Ureter (tissue), 1 donor: ENCODE measurements around the gene MAP3K12. TPM values are rescaled to one million over a fixed set of nuclear protein-coding genes. Genes with fewer than 3 reads are reported as not detected.
"Not testable (repeated sequence)": the region's sequence is repeated elsewhere in the genome, so short reads cannot be mapped to it uniquely, and the experiment has no call there.

Experiments used
- DNase-seq: peaks from one replicate; pipeline ENCODE4 v3.0.0-alpha.2; 2020; ENCODE audit warnings: low spot score
- total RNA-seq: library from RNA; stranded (reverse); gene quantifications from one replicate; pipeline ENCODE4 v1.2.4, GENCODE V29; 2023
- donor health status: DM: yes; HTN: yes; CAD: no.

MAP3K12 gene
- total RNA-seq, 1 donor from 2014 or later, result 19.9 TPM

DNA sequence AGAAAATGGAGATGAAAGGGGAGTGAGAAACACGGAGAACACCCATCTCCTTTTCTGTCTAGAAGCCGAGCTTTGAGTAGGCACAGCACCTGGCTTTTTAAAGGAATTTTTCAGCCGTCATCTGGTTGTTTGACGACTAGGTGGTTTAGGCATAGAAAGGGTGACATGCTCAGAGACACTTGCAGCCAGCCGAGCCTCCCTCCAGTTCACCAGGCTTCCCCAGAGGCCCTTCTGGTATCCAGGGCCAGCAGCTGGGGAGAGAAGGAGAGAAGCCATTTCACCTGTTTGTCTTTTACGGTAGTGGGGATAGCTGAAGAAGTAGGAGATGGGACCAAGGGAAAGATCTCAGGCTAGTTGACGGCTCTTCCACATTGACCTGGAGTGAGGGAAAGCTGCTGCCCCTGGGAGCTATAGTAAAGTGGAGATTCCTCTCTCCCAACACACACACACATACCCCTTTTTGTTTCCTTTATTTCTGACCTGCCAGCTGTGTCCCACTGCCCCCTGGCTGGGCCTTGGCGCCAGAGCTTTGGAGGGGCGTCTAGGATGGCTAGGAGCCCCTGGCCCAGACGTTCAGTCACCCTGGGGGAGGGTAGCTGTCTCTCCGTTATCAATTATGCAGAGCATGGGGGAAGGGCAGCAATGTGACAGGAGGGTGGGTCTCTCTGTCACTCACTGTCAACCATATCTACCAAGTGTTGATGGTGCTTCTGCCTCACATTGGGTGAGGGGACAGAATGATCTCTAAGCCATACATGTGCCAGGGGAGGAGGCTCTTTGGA is 5.5 kb downstream of the MAP3K12 start:
- DNase-seq, result no peak

DNA sequence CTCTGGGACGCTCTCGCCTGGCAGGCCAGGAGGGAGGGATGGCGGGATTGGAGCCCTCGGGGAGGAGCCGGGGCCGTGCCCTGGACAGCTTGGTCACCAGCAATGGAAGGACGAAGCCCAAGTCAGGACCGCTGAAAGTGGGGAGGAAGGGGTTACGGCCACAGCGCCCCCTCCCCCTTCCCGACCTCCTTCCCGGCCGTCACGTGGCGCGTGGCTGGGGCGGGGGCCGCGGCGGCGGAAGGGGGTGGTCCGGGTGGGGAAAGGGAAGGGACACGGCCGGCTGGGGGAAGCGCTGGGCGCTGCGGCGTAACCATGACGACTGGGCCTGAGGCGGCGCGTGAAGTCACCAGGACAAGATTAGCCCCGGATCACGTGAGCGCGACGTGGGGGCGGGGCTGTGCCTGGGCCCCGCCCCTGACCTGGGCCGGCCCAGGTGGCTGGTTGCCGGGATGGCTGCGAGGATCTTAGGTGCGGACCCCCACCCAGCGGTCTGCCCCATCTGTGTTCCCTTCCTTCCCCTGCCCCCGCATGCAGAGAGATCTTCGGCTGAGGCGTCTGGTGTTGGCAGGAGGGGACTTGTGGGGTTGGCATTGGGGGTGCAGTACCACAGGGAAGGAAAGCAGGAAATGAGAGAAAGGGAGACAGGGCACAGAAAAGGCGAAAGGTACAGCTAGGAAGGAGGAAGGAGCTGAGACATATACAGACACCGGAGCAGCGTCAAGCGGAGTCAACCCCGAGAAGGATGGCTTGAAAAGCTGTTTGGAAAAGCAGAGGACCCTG is 6.2 kb downstream of the MAP3K12 start:
- peak; percentile 95 for DNase-seq

DNA sequence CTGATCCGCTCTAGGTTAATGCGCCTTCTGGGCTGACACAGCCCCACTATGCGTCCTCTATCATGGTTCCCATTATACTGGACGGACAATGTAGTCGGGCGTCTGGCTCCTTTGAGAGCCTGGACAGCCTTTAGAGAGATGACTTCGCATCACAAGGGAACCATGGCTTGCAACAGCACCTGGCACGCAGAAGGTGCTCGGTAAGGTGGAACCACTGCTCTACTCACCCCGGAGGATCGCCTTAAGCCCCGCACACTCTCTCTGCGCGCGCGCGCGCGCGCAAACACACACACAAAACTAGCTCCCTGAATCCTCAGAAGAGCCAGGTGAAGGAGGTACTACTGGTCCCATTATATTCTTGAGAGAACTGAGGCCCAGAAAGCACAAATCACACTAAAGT is 7.1 kb downstream of the MAP3K12 start:
- DNase-seq, result no peak

- DNase-seq, result no peak
Measured at GRCh38 chr12:53489242-53489864, 9.9 kb downstream of the MAP3K12 start.

GRCh38 chr12:53486736-53487487 is 12.3 kb downstream of the MAP3K12 start:
- no peak for DNase-seq

DNA sequence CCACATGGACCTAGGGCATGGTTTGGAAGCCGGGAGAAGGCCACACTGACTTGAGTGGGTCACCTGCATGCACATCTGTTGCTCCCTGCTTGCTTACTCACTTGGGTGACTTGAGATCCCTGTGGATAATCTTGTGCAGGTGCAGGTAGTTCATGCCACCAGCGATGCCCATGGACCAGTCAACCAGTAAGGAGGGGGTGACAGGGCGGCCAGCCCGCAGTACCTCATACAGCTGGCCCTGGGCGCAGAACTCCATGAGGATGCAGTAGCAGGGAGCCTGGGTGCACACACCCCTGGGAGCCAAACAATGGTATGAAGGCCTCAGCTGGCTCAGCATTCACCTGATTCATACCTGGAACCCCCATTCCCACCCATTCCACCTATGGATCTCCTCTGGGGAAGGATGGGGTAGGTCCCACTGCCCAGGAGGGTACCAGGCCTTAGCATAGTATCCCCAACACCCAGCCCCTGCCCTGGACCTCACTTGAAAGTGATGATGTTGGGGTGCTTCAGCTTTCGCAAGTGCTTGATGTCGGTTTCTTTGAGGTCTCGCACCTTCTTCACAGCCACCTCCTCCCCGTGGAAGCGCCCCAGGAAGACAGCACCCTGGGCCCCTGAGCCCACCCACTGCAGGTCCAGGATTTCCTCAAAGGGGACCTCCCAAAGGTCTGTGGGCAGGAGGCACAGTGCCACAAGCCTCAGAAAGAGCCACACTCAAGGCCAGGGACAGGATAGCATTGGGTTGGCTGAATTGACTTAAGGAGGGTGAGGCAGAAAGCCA is 13.1 kb downstream of the MAP3K12 start:
- DNase-seq, result no peak

DNA sequence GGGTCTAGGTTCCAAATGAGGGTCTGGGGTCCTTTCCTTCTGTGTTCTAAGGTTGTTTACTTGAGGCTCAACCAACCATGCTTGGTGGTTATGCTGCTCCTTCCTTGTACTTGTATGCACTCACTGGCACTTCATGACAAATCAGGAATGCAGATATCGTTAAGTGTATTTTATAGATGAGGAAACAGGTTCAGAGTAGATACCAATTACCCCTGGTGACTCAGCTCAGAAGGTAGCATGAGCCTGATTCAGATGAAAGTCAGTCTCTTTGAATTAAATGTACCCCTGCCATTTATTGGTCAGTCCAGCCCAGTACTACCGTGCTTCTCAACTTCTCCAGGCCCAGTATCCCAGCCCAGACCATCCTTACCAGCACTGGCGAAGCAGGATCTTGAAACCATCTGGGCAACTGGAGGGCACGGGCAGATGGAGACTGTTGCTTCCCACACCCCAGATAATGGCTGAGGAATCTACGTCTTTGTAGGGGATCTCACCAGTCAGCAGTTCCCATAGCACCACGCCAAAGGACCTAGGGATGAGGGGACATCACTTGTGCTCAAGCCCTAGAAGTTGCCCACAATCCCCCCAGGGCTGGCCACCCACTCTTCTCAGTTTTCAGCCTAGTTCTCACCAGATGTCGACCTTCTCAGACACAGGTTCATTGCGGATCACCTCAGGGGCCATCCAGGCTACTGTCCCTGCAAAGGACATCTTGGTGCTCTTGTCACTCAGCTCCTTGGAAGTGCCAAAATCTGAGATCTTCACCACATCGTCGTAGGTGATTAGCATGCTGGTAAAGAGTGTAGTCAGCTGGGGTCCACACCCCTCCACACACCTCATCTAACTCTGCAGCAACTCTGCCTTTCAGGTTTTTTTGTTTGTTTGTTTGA is 14.3 kb downstream of the MAP3K12 start:
- no peak for DNase-seq

DNA sequence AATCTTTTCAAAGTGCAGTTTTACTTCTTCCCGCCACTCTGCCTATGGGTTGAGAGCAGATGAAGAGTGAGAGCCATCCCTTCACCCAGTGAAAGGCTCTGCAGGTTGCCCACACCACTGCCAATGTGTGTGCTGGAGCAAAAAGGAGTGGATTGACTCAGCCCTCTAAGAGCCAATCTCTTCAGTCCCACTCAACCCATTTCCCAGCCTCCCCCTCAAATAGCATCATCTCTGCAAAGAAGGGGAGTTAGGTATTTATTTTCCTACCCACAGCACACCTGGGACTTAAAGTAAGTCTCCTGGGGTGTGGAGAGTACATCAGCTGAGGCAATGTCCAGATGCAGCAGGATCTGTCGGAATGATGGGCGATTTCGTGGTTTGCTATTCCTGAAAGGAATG is 15.3 kb downstream of the MAP3K12 start:
- DNase-seq, result no peak

GRCh38 chr12:53483225-53483978 is 15.9 kb downstream of the MAP3K12 start:
- DNase-seq, result no peak

- no peak for DNase-seq
Measured at GRCh38 chr12:53482626-53483168, 16.6 kb downstream of the MAP3K12 start.

- no peak for DNase-seq
Measured at GRCh38 chr12:53481939-53482586, 17.2 kb downstream of the MAP3K12 start.

DNA sequence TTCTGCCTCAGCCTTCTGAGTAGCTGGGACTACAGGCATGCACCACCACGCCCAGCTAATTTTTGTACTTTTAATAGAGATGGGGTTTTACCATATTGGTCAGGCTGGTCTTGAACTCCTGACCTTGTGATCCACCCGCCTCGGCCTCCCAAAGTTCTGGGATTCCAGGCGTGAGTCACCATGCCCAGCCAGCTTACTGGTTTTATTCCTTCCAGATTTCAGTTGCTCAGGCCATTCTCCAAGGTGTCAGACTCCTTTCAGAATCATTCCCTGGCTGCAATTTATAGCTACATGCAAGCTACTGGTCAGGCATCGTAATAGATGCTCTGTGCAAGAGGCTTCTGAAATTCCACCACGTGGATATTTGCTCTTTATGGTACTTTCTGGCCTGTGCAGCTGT is 17.8 kb downstream of the MAP3K12 start:
- DNase-seq, result not testable (repeated sequence)

- no peak for DNase-seq
Measured at GRCh38 chr12:53480491-53481442, 18.5 kb downstream of the MAP3K12 start.

- no peak for DNase-seq
Measured at GRCh38 chr12:53479331-53479730, 19.9 kb downstream of the MAP3K12 start.

DNA sequence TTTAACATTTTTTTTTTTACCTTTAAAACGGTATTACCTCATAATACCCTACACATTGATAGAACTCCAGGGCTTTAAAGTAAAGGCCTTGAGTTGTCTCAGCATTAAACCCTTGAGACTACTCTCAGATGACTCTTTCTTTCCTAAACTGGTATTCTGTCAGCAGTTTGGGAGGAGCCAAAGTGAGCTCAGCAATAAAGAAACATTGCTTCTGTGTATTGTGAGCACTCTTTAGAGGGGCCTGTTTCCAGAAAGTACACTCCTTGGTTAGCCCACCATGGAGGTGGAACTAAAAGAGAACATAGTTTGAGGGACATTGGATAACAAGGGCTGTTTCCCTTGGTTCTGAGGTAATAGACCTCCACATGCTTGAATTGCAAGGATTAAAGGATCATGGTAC is 20.4 kb downstream of the MAP3K12 start:
- DNase-seq, result no peak

DNA sequence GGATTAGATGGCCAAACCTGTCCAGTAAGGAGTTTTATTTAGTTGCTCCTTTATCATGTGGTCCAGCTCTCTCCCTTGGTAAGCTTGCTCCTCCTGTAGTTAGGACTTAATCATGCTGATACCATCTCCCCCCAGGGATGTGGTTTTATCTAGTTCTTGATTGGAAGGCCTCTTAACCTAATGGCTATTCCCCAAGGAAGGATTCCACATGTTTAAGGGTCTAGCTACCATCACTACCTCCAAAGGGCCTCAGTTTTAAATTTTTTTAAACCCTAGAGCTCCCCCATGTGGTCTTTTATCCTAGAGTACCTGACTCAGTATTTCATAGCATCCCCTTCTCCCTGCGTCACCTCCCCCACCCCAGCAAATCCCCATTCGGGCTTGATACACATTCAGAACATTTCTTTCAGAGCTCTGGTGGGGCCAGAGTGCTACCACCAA is 22.5 kb downstream of the MAP3K12 start:
- no peak for DNase-seq

DNA sequence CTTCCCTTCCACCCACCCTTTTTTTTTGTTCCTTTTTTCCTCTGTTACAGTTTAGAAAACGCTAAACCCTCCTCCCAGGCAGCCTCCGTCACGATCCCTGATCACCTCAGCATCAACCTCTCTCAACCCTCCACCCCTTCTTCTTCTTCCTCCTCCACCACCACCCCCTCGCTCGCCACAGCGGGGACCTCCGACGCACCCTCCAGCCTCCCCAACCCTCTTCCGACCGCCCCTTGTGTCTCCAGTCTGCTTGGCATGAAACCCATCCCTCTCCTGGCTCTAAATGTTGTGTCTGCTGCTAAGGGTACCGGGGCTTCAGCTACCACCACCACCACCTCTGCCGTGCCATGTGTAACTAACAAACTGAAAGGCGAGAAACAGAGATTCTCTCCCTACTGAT is 24.4 kb downstream of the MAP3K12 start:
- no peak for DNase-seq
